ENCODE data around the gene DOK3.
A peak's percentile ranks its signal among the peaks of the same experiment; 100 is the strongest.

Gene DOK3

GRCh38 chr5:177454397-177455035 lies 55.1 kb downstream of the DOK3 start:
- peaks cover 36% of the 10 kb centered on the region for H3K4me1 ChIP-seq (ENCODE audit: insufficient read depth, low read length, severe bottlenecking)
- H3F3A ChIP-seq (ENCODE audit: insufficient read depth, low read length), result no peaks in the 10 kb centered on the region
- no peaks in the 10 kb centered on the region for H3K79me2 ChIP-seq (ENCODE audit: insufficient read depth, low read length)
- H3K9ac ChIP-seq (ENCODE audit: low read length), result peak overlapping the region; percentile 91
- TF ChIP-seq CTCF (IDR thresholded peaks at IDR 0.05; ENCODE audit: low read length) (peak; percentile 84), EZH2 (IDR thresholded peaks at IDR 0.05; ENCODE audit: borderline replicate concordance, low read length) (no peak)
- no peak overlapping the region for H2AFZ ChIP-seq (ENCODE audit: low read length)
- peak overlapping the region; percentile 96 for H3K27ac ChIP-seq (ENCODE audit: low read depth, low read length, poor library complexity, severe bottlenecking)
- H3K9me2 ChIP-seq (ENCODE audit: low read depth, low read length), result no peaks in the 10 kb centered on the region
- H3K4me3 ChIP-seq (ENCODE audit: low read depth, low read length, poor library complexity, severe bottlenecking), result peak overlapping the region; percentile 78
- H4K20me1 ChIP-seq (ENCODE audit: insufficient read depth, low read length), result no peaks in the 10 kb centered on the region
- no peaks in the 10 kb centered on the region for H3K9me3 ChIP-seq (ENCODE audit: low read length)
- peaks cover 27% of the 10 kb centered on the region; the same call in 1 of the 2 replicates for H3K36me3 ChIP-seq (ENCODE audit: insufficient read depth, low read length)
- no peaks in the 10 kb centered on the region for H3K27me3 ChIP-seq (ENCODE audit: insufficient read depth, low read length)
- peak overlapping the region; percentile 83 for H3K4me2 ChIP-seq (ENCODE audit: low read length)

- Histone ChIP-seq H3K9me3 (ENCODE audit: low read length) (no peaks in the 10 kb centered on the region), H3F3A (ENCODE audit: insufficient read depth, low read length) (no peaks in the 10 kb centered on the region), H3K36me3 (ENCODE audit: insufficient read depth, low read length) (peaks cover 21% of the 10 kb centered on the region; the same call in 1 of the 2 replicates), H3K9ac (ENCODE audit: low read length) (peak overlapping the region; percentile 57; the same call in 1 of the 2 replicates), H3K9me2 (ENCODE audit: low read depth, low read length) (no peaks in the 10 kb centered on the region), H2AFZ (ENCODE audit: low read length) (no peak overlapping the region), H3K79me2 (ENCODE audit: insufficient read depth, low read length) (no peaks in the 10 kb centered on the region), H3K4me1 (ENCODE audit: insufficient read depth, low read length, severe bottlenecking) (peaks cover 41% of the 10 kb centered on the region), H3K27me3 (ENCODE audit: insufficient read depth, low read length) (no peaks in the 10 kb centered on the region), H3K27ac (ENCODE audit: low read depth, low read length, poor library complexity, severe bottlenecking) (peak overlapping the region; percentile 0), H3K4me2 (ENCODE audit: low read length) (peak overlapping the region; percentile 83), H4K20me1 (ENCODE audit: insufficient read depth, low read length) (no peaks in the 10 kb centered on the region), H3K4me3 (ENCODE audit: low read depth, low read length, poor library complexity, severe bottlenecking) (peak overlapping the region; percentile 78)
- no peak for TF ChIP-seq CTCF (IDR thresholded peaks at IDR 0.05; ENCODE audit: low read length)
- no peak for TF ChIP-seq EZH2 (IDR thresholded peaks at IDR 0.05; ENCODE audit: borderline replicate concordance, low read length)
These were observed 55.7 kb downstream of the DOK3 start for GRCh38 chr5:177453852-177454396.

GRCh38 chr5:177452688-177453638 lies 56.7 kb downstream of the DOK3 start:
- Histone ChIP-seq H3K79me2 (ENCODE audit: insufficient read depth, low read length) (no peaks in the 10 kb centered on the region), H3K9me3 (ENCODE audit: low read length) (no peaks in the 10 kb centered on the region), H3K4me1 (ENCODE audit: insufficient read depth, low read length, severe bottlenecking) (peaks cover 50% of the 10 kb centered on the region), H2AFZ (ENCODE audit: low read length) (no peak overlapping the region), H3K36me3 (ENCODE audit: insufficient read depth, low read length) (peaks cover 11% of the 10 kb centered on the region; the same call in 1 of the 2 replicates), H3K27me3 (ENCODE audit: insufficient read depth, low read length) (no peaks in the 10 kb centered on the region), H4K20me1 (ENCODE audit: insufficient read depth, low read length) (no peaks in the 10 kb centered on the region), H3K9me2 (ENCODE audit: low read depth, low read length) (no peaks in the 10 kb centered on the region), H3F3A (ENCODE audit: insufficient read depth, low read length) (no peaks in the 10 kb centered on the region), H3K4me3 (ENCODE audit: low read depth, low read length, poor library complexity, severe bottlenecking) (no peak overlapping the region), H3K4me2 (ENCODE audit: low read length) (peak overlapping the region; percentile 83; the same call in 1 of the 2 replicates), H3K9ac (ENCODE audit: low read length) (no peak overlapping the region), H3K27ac (ENCODE audit: low read depth, low read length, poor library complexity, severe bottlenecking) (peak overlapping the region; percentile 21)
- TF ChIP-seq CTCF (IDR thresholded peaks at IDR 0.05; ENCODE audit: low read length) (no peak), EZH2 (IDR thresholded peaks at IDR 0.05; ENCODE audit: borderline replicate concordance, low read length) (no peak)

Measured in OCI-LY1 (cell line).